MM.1S (cell line): Measurements from ENCODE around the gene ENKD1.

Source experiments
- DNase-seq: peaks from one replicate; pipeline ENCODE4 v3.0.0-alpha.2; 2015
- H2AFZ ChIP-seq: fragments of 300-600 bp; sonication (generic); 2 replicates; pipeline ENCODE4 v1.6.0; 2016; ENCODE audit warnings: antibody characterized with exemption, low read length
- H3F3A ChIP-seq: fragments of 300-600 bp; sonication (generic); 2 replicates; pipeline ENCODE4 v1.6.1; 2016; ENCODE audit warnings: mild to moderate bottlenecking, antibody characterized with exemption, low read length, moderate library complexity, mixed read lengths; ENCODE audit not compliant: insufficient read depth
- H3K27ac ChIP-seq: fragments of 300-600 bp; sonication (generic); 2 replicates; pipeline ENCODE4 v1.5.1; 2016; ENCODE audit warnings: mild to moderate bottlenecking, low read length
- H3K27me3 ChIP-seq: fragments of 300-600 bp; sonication (generic); replicated peaks from 2 replicates; pipeline ENCODE4 v1.6.0; 2016; ENCODE audit warnings: low read length; ENCODE audit not compliant: insufficient read depth
- H3K36me3 ChIP-seq: fragments of 300-600 bp; sonication (generic); replicated peaks from 2 replicates; pipeline ENCODE4 v1.6.1; 2016; ENCODE audit warnings: mild to moderate bottlenecking, low read length, mixed read lengths; ENCODE audit not compliant: insufficient read depth
- H3K4me1 ChIP-seq: fragments of 300-600 bp; sonication (generic); 2 replicates; pipeline ENCODE4 v1.6.1; 2016; ENCODE audit warnings: low read length, mixed read lengths
- H3K4me2 ChIP-seq: fragments of 300-600 bp; sonication (generic); 2 replicates; pipeline ENCODE4 v1.6.0; 2016; ENCODE audit warnings: low read depth, low read length
- H3K4me3 ChIP-seq: fragments of 300-600 bp; sonication (generic); 2 replicates; pipeline ENCODE4 v1.5.1; 2016; ENCODE audit warnings: low read length, mixed read lengths
- H3K79me2 ChIP-seq: fragments of 300-600 bp; sonication (generic); 2 replicates; pipeline ENCODE4 v1.6.1; 2016; ENCODE audit warnings: mixed run types, low read length, mixed read lengths
- H3K9ac ChIP-seq: fragments of 300-600 bp; sonication (generic); 2 replicates; pipeline ENCODE4 v1.6.1; 2016; ENCODE audit warnings: low read length, mixed read lengths
- H3K9me2 ChIP-seq: fragments of 300-600 bp; sonication (generic); replicated peaks from 2 replicates; pipeline ENCODE4 v1.6.1; 2016; ENCODE audit warnings: mild to moderate bottlenecking, low read length, mixed read lengths; ENCODE audit not compliant: insufficient read depth
- H3K9me3 ChIP-seq: fragments of 300-600 bp; sonication (generic); replicated peaks from 2 replicates; pipeline ENCODE4 v1.6.1; 2016; ENCODE audit warnings: mild to moderate bottlenecking, low read length, mixed read lengths; ENCODE audit not compliant: insufficient read depth
- H4K20me1 ChIP-seq: fragments of 300-600 bp; sonication (generic); 2 replicates; pipeline ENCODE4 v1.6.1; 2016; ENCODE audit warnings: mild to moderate bottlenecking, low read length, moderate library complexity, mixed read lengths; ENCODE audit not compliant: insufficient read depth
- EZH2 ChIP-seq: fragments of 300-600 bp; sonication (generic); optimal IDR thresholded peaks from 2 replicates; pipeline ENCODE3; 2017; ENCODE audit warnings: low read depth, mild to moderate bottlenecking, antibody characterized with exemption, low read length, mixed read lengths
- EZH2phosphoT487 ChIP-seq: fragments of 300-600 bp; sonication (generic); IDR thresholded peaks from 2 replicates; pipeline ENCODE4 v1.6.1; 2018; ENCODE audit warnings: antibody characterized with exemption, low read length
- TF ChIP-seq, protein P1 (sequence below): fragments of 300-600 bp; sonication (generic); IDR thresholded peaks from 2 replicates; pipeline ENCODE4 v1.5.1; 2016; ENCODE audit warnings: antibody characterized with exemption, low read length, mixed read lengths

ENKD1 gene, protein sequence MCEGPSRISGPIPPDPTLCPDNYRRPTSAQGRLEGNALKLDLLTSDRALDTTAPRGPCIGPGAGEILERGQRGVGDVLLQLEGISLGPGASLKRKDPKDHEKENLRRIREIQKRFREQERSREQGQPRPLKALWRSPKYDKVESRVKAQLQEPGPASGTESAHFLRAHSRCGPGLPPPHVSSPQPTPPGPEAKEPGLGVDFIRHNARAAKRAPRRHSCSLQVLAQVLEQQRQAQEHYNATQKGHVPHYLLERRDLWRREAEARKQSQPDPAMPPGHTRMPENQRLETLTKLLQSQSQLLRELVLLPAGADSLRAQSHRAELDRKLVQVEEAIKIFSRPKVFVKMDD

DNA sequence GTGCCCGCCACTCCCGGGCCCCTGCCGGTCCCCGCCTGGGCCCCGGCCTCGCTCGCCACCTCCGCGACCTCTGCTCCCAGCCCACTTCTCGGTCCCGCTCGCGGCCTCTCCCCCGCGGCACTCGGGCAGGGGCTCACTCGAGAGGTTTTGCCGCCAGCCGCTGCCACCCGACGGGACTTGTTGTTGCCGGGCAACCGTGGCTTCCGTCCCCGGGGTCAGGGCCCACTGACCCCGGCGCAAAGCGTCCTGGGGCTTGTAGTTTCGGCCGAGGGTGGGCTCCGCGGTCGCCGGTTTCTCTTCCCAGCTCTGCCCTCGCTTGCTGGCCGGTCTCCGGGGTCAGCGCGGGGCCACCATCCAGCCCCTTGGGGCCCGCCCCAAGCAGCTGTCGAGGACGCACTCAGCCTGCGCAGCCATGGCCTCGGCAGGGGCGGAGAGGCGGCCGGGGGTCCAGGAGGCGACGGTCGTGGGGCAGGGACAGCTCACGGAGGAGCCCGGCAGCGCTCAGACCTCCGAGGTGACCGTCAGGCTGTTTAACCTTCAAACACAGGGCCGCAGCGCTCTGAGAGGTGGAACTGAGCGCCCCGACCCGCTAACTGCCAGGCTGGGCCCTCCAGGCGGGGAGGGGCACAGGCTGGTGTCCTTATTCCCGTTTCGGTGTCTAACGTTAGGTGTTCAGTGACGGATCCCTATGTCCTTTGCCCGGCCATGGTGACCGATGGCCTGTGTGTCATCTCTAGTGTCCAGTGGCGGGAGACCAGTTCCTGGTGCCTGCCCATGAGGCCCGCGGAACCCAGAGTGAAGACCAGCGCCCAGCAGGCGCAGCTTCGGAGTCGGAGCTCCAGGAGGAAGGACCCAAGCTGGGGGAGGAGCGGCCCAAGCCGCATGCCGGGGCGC, at the start of gene ENKD1, which contains the start of gene C16orf86:
TSS of gene ENKD1 (minus strand) at position 192 of the 894 bp plus-strand sequence. CDS start 308 bp downstream, outside the sequence.
TSS of gene C16orf86 (plus strand) at position 256 of the 894 bp plus-strand sequence. CDS start at position 413, 157 bp downstream.
- H3K36me3 ChIP-seq, result no peaks in the 10 kb centered on the region
- no peaks in the 10 kb centered on the region for H4K20me1 ChIP-seq
- H3K4me3 ChIP-seq, result peak within 1 kb of the TSS; percentile 89
- H3K4me2 ChIP-seq, result peak within 1 kb of the TSS; percentile 98
- peak; percentile 89 for DNase-seq
- H3K9me3 ChIP-seq, result no peaks in the 10 kb centered on the region
- TF ChIP-seq EZH2 (no peak), EZH2phosphoT487 (no peak)
- TF ChIP-seq, protein P1, sequence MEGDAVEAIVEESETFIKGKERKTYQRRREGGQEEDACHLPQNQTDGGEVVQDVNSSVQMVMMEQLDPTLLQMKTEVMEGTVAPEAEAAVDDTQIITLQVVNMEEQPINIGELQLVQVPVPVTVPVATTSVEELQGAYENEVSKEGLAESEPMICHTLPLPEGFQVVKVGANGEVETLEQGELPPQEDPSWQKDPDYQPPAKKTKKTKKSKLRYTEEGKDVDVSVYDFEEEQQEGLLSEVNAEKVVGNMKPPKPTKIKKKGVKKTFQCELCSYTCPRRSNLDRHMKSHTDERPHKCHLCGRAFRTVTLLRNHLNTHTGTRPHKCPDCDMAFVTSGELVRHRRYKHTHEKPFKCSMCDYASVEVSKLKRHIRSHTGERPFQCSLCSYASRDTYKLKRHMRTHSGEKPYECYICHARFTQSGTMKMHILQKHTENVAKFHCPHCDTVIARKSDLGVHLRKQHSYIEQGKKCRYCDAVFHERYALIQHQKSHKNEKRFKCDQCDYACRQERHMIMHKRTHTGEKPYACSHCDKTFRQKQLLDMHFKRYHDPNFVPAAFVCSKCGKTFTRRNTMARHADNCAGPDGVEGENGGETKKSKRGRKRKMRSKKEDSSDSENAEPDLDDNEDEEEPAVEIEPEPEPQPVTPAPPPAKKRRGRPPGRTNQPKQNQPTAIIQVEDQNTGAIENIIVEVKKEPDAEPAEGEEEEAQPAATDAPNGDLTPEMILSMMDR, result no peak
- peaks cover 23% of the 10 kb centered on the region for H3K4me1 ChIP-seq
- H2AFZ ChIP-seq, result peak within 1 kb of the TSS; percentile 99
- peak within 1 kb of the TSS; percentile 82 for H3K9ac ChIP-seq
- H3F3A ChIP-seq, result peaks cover 11% of the 10 kb centered on the region
- peak within 1 kb of the TSS; percentile 52; the same call in 1 of the 2 replicates for H3K27ac ChIP-seq
- no peaks in the 10 kb centered on the region for H3K9me2 ChIP-seq
- H3K79me2 ChIP-seq, result peaks cover 20% of the 10 kb centered on the region
- no peaks in the 10 kb centered on the region for H3K27me3 ChIP-seq

DNA sequence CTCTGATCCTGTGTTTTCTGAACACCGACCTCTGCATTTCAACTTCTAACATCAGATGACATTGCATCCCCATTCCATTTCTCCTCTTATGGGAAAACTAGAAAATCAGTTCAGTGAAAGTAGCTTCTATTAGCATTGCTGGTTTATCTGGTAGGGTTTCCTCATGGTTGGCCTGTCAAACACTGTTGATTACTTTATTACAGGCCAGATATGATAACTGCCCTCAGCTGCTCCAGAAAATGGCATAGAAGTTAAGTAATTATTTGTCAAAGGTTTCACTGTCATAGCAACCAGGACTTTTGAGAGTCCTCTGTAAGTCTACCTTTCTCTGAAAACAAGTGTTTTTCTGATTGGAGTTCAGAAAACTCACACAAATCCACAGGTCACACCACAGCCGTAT, 49.5 kb upstream of the ENKD1 start:
- TF ChIP-seq EZH2 (no peak), EZH2phosphoT487 (no peak)
- TF ChIP-seq, protein P1, result no peak
- peaks cover 15% of the 10 kb centered on the region; the same call in 1 of the 2 replicates for H3K4me1 ChIP-seq
- H3K9me2 ChIP-seq, result no peaks in the 10 kb centered on the region
- H3K9me3 ChIP-seq, result no peaks in the 10 kb centered on the region
- peaks cover 74% of the 10 kb centered on the region for H3K79me2 ChIP-seq
- no peak overlapping the region for H2AFZ ChIP-seq
- H3K27me3 ChIP-seq, result no peaks in the 10 kb centered on the region
- H4K20me1 ChIP-seq, result no peaks in the 10 kb centered on the region
- no peaks in the 10 kb centered on the region for H3K36me3 ChIP-seq
- no peak overlapping the region for H3K4me2 ChIP-seq
- DNase-seq, result no peak
- no peak overlapping the region for H3K27ac ChIP-seq
- H3K4me3 ChIP-seq, result no peak overlapping the region
- H3K9ac ChIP-seq, result no peak overlapping the region
- H3F3A ChIP-seq, result no peaks in the 10 kb centered on the region; the same call in 1 of the 2 replicates

DNA sequence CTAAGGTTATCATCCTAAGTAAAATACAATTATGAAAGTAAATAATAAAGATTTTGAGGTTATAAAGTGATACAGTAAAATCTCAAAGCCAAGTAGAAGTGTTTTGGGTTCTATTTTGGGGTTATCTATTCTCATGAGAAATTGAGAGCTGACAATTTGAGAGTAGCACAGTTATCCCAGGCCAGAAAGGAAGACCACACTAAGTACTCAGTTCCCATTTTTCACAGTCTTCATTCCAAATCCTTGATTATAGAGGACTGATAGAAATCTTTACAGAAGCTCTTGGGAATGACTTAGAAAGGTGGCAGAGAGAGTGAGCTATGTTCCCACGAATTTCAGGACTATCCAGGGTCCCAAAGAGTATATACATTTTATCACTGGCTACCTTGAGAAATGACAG, 48.0 kb upstream of the ENKD1 start:
- H2AFZ ChIP-seq, result no peak overlapping the region
- H3K4me2 ChIP-seq, result no peak overlapping the region
- H3K9ac ChIP-seq, result no peak overlapping the region
- 0 out of 2 replicates have a peak, but pooled peaks cover 2% of the 10 kb centered on the region for H4K20me1 ChIP-seq
- peaks cover 75% of the 10 kb centered on the region for H3K79me2 ChIP-seq
- no peak overlapping the region for H3K27ac ChIP-seq
- H3K9me3 ChIP-seq, result no peaks in the 10 kb centered on the region
- H3K36me3 ChIP-seq, result no peaks in the 10 kb centered on the region
- TF ChIP-seq, protein P1, result no peak
- TF ChIP-seq EZH2phosphoT487 (no peak), EZH2 (no peak)
- no peaks in the 10 kb centered on the region for H3K9me2 ChIP-seq
- DNase-seq, result no peak
- no peak overlapping the region for H3K4me3 ChIP-seq
- peaks cover 8% of the 10 kb centered on the region; the same call in 1 of the 2 replicates for H3K4me1 ChIP-seq
- no peaks in the 10 kb centered on the region for H3K27me3 ChIP-seq
- H3F3A ChIP-seq, result no peaks in the 10 kb centered on the region
